Measurements from ENCODE around the gene PLK1. TPM values are rescaled to one million over a fixed set of nuclear protein-coding genes. Genes with fewer than 3 reads are reported as not detected.

Gene PLK1
- total and polyA plus RNA-seq, 2 of the 13 experiments (the other 11 are each of a cell fraction or from before 2014, with no cell fraction given) = 71.5 to 76.3 TPM

DNA sequence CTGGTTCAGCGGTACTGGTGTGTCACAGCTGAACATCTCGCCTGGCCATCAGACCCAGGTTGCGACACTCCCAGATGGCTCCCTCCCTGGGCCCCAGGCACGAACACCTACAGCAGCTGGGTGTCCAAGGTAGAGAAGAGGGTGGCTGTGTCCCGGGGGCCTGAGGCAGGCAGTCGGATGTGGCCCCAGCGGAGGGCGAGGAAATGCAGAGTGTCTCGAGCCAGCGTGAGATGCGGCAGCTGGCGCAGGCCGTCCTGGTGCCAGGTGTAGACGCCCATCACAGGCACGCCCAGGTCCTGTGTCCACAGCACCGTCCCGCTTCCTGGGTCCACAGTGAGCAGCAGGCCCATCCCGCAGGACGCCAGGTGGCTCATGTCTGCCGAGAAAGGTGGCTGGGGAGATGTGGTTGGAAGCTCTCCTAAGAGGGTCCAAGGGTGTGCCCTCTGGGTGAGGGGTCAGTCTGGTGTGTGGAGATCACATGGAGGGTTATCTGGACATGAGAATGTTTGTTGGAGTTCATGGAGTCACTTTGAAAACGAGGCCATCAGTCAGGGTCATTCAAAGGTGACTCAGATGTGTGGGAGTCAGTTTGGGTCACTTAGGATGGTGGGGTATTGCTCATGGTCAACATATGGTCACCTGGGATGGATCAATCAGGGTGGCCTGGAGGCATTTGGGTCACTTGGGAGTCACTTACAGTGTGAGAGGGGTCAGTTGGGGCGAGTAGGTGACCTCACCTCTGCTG lies 26.3 kb downstream of the PLK1 start (continued):
- TF ChIP-seq ZNF18 (CRISPR knock-in tag; IDR thresholded peaks at IDR 0.05; ENCODE audit: insufficient replicate concordance) = no peak
- TF ChIP-seq DZIP1 (CRISPR knock-in tag; IDR thresholded peaks at IDR 0.05) = no peak
- TF ChIP-seq ZNF792 (CRISPR knock-in tag; IDR thresholded peaks at IDR 0.05) = no peak
- TF ChIP-seq, protein P1, sequence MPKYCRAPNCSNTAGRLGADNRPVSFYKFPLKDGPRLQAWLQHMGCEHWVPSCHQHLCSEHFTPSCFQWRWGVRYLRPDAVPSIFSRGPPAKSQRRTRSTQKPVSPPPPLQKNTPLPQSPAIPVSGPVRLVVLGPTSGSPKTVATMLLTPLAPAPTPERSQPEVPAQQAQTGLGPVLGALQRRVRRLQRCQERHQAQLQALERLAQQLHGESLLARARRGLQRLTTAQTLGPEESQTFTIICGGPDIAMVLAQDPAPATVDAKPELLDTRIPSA (CRISPR knock-in tag; IDR thresholded peaks at IDR 0.05; ENCODE audit: borderline replicate concordance) = 0 out of 2 replicates have a peak, but pooled peaks have one; percentile 4
- no peak for TF ChIP-seq SP1 (IDR thresholded peaks at IDR 0.05)
- TF ChIP-seq SP1 (CRISPR knock-in tag; IDR thresholded peaks at IDR 0.05) = no peak
- TF ChIP-seq HNRNPK (IDR thresholded peaks at IDR 0.05; ENCODE audit: low read depth, low read length, poor library complexity, severe bottlenecking) = no peak
- no peak for TF ChIP-seq TOE1 (CRISPR knock-in tag; IDR thresholded peaks at IDR 0.05)
- TF ChIP-seq SP2 (CRISPR knock-in tag; IDR thresholded peaks at IDR 0.05) = peak; percentile 25; the same call in 1 of the 2 replicates
- no peak for TF ChIP-seq ATF7-NPFF (CRISPR knock-in tag; IDR thresholded peaks at IDR 0.05; ENCODE audit: low read depth)
- TF ChIP-seq ZNF891 (CRISPR knock-in tag; IDR thresholded peaks at IDR 0.05) = no peak
- TF ChIP-seq, protein P2, sequence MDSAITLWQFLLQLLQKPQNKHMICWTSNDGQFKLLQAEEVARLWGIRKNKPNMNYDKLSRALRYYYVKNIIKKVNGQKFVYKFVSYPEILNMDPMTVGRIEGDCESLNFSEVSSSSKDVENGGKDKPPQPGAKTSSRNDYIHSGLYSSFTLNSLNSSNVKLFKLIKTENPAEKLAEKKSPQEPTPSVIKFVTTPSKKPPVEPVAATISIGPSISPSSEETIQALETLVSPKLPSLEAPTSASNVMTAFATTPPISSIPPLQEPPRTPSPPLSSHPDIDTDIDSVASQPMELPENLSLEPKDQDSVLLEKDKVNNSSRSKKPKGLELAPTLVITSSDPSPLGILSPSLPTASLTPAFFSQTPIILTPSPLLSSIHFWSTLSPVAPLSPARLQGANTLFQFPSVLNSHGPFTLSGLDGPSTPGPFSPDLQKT (CRISPR knock-in tag; IDR thresholded peaks at IDR 0.05; ENCODE audit: borderline replicate concordance) = no peak
- no peak for TF ChIP-seq ZNF446 (CRISPR knock-in tag; IDR thresholded peaks at IDR 0.05)
- TF ChIP-seq NR1H2 (CRISPR knock-in tag; IDR thresholded peaks at IDR 0.05; ENCODE audit: borderline replicate concordance, low read depth) = no peak
- TF ChIP-seq ZNF841 (CRISPR knock-in tag; IDR thresholded peaks at IDR 0.05; ENCODE audit: borderline replicate concordance) = no peak
- TF ChIP-seq ZNF30 (CRISPR knock-in tag; IDR thresholded peaks at IDR 0.05) = no peak
- no peak for TF ChIP-seq ZNF652 (CRISPR knock-in tag; IDR thresholded peaks at IDR 0.05; ENCODE audit: borderline replicate concordance, low read depth)
- no peak for TF ChIP-seq KDM2A (CRISPR knock-in tag; IDR thresholded peaks at IDR 0.05; ENCODE audit: borderline replicate concordance, low read depth)
- no peak for TF ChIP-seq RFX5 (IDR thresholded peaks at IDR 0.05; ENCODE audit: low read depth, low read length)
- no peak for TF ChIP-seq HDAC2 (CRISPR knock-in tag; IDR thresholded peaks at IDR 0.05)

Measured in HepG2 (cell line).